ELF-1 (cell line): ENCODE data around the gene C11orf97.
A peak's percentile ranks its signal among the peaks of the same experiment; 100 is the strongest.
"Not testable (repeated sequence)": the region's sequence is repeated elsewhere in the genome, so short reads cannot be mapped to it uniquely, and the experiment has no call there.

Source experiments
- DNase-seq: peaks from one replicate; pipeline ENCODE4 v3.0.0-alpha.2; 2016; ENCODE audit warnings: low read depth, low spot score

The C11orf97 gene, protein sequence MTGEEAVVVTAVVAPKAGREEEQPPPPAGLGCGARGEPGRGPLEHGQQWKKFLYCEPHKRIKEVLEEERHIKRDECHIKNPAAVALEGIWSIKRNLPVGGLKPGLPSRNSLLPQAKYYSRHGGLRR

DNA sequence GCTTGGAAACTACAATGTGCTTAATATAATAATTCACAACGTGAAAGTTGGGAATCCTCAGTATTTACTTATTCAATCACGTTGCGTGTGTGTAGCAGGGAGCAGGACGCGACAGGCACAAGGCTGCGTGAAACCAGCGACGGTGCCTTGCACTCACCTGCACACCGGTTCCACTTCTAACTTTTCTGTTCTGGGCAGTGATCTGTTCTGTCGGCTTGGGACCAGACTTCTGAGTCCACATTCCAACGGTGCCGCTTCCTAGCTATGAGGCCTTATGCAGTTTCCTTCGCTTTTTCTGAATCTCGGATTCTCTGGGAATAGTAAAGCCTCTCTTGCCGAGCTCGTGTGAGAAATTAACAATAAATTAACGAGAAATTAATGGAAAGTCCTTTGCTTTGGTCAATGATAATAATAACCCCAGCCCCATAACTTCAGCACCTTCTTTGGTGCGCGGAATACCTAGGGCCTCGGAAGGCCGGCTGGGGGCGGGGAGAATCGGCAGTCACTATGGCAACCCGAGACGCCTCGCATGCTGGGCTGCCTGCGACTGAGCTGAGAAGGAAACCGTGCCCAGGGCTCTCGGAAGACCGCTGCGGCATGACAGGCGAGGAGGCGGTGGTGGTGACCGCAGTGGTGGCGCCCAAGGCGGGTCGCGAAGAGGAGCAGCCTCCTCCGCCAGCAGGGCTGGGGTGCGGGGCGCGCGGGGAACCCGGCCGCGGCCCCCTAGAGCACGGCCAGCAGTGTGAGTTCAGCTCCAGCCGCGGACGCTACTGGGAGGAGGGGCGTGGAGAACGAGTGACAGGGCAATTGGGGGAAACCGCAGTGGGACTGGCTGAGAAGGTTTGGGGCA, at the start of gene C11orf97:
Gene C11orf97, plus strand, starts transcription at position 530 of the 850 bp plus-strand sequence. Its CDS starts 68 bp downstream, at position 598.
- peak; percentile 94 for DNase-seq

DNA sequence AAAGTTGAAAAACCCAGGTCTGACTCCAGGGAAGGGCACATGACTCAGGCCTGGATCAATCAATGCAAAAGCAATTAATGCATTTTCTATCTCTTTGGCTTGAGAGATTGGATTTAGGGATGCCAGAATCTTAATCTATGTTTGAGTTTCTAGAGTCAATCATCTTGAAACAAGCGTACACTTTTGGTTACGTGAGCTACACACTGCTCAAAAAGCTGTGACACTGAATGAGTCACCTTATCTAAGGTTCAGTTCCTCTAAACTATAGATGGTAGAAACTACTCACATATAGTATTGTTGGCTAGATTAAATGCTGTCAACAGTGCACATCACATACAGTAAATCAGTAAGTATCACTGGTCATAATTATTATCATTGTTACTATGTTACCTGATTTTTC, 42.8 kb upstream of the C11orf97 start:
- DNase-seq = no peak

DNA sequence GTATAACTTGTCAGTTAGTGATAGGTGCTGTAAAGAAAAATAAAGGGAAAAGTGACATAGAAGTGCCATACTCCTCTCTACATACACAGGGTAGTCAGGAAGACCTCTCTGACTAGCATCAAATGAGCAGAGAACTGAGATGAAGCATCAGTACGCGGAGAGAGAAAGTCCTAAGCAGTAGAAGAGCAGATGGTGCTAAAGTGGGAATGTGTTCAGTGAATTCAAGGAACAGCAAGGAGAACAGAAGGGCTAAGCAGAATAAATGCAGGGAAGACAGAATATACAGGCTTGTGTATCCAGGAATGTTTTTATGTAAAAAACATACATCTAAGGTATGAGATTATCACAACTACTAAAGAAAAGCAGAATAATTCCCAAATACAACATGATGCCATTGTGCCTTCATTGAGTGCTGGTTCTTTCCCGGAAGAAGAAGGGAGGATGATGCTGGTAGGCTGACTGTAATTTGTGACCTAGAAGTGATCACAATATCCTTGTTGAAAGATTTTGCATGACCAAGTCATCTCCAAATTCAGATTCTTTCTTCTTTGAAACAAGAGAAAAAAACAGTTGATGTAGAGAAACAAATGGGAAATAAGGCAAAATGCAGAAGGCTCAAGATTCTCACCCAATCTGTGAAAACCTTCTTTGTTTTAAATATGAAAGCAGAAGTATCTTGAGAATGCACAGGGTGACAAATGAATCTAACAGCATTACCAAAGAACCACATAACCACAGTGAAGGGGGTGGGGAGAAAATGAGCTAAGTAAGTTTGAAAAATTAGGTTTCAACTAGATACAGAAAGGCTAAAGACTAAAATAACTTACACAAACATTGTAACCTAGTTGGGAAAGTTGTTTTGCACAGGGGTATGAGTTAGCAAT, 39.1 kb upstream of the C11orf97 start:
- no peak for DNase-seq

DNA sequence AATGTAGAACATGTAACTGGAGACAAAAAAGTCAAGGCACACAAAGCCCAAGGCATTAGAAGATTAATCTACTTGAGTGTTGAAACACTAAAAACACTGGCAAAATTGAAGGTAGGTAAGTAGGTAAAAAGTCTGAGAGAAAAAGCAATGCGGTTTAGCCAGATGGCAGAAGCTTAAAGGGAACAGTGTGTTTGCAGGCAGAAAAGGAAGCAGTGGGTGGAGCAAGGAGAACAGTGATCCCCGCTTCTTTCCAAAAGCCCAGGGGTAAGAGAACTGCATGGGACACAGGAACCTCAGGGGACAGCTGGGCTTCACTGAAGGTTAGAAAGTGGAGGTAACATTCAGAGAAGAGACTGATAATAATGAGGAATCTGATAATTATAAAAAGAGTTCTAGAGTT, 34.6 kb upstream of the C11orf97 start:
- DNase-seq = no peak

DNA sequence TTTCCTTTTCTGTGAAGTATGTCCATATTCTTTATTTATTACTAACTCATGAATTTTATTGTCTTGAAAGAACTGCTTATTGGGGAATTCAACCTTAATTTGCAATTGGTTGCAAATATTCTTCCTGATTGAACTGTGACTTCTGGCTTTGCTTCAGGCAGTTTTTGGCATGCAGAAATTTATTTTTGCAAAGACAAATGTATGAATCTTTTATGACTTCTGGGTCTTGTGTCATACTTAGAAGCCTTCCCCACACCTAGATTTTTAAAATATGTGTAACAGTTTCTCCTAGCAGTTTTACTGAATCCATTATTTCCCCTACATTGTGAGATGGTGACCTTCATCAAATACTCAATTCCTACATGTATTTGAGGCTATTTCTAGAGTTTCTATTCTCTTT, 30.9 kb upstream of the C11orf97 start:
- DNase-seq = no peak

DNA sequence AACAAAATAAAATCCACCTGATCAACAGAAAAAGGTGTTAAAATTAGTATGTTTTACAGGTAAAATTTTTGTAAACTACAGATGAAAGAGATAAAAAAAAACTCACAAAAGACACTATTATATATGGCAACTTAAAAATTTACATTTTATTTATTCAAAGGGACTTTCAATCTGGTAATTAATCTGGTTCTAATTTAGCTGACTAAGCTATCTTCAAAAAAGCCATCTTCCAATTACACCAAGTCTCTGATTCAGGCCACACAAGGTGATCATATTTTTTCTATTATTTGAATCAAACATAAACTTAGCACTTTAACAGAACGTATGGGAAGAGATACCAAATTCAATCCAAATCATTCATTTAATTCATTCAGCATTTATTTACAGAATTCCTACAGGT, 26.2 kb upstream of the C11orf97 start:
- no peak for DNase-seq

DNA sequence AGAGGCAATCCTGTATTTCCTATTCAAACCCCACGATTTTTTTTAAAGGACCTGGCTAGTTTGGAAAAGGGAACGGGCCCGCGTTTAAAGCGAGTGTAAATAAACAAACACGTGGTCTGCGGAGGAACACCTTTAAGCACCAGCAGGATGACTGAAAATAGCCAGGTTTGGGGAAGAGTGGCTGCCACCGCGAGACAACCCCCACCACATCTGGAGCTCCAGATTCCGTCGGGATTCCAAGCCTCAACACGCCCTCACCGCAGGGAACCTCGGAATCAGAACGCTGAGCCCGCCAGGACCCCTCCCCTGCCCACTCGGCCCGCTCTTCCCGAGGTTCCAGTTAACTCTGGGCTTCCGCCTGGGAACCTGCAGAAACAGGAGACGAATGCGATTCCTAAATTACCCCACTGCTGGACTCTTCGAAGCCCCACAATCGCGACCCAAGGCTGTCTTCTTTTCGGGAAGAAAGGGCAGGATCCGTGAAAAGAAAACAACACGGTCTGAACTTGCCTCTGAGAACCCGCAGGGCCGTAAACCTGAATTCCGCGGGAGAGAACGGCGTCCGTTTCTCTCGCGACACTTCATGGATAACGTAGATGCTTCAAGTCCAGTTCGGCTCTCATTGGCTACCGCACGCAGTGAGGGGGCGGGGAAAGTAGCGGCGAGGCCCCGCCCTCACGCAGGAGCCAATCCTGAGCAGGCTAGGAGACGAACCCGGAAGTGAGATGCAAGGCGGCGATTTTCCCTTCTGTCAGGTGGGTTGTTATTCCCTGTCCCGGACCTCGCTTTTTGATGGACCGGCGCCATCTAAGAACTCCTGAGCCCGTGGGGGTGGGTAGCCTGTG, 18.8 kb upstream of the C11orf97 start, which contains the start of the genes ANKRD49 and MRE11:
Gene ANKRD49, plus strand, starts transcription at position 704 of the 845 bp plus-strand sequence. CDS start 2,710 bp downstream, outside the sequence.
Gene MRE11, minus strand, starts transcription at position 564 of the 845 bp plus-strand sequence. CDS start 1,043 bp downstream, outside the sequence.
- peak; percentile 99 for DNase-seq

DNA sequence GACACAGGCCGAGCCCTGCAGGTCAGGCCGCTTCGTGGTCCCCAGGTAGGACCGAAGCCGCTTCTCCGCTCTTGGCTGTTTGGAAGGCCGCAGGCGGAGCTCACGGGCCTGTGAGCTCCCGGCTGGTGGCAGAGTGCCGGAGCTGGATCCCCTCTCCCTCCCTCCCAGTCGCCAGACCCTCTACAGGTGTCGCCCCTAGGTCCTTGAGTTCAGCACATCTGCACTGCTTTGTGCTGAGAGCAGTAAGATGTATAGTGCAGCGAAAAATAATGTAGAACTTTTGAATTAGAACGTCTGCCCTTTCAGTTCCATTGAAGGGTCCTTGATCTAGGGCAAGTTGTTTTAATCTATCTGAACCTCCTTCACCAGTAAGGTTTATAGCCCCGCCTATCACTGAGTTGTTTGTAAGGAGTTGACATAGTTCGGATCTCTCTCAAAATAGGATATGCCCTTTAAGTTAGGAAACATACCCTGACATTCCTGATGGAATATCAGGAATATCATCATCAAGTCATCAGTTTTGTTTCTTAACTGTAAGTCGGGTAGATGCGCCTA, 18.1 kb upstream of the C11orf97 start:
- no peak for DNase-seq

DNA sequence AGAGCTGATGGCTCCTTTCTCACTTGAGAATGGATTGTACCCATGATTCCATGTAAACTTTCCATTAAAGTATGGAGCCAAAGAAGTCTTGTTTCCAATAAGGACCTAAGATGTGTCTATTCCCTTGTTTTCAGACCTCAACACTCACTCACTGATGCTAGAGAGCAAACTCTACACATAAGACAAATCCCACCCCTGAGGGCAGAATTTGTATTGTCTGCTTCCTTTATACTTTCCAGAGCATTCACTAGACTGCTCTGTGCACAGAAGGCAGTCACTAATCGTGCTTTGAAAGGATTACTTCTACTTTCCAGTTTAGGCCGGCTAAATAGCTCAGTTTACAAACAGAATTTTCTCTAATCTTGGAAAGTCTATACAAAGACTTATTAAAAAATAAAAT, 12.1 kb upstream of the C11orf97 start:
- DNase-seq = no peak

DNA sequence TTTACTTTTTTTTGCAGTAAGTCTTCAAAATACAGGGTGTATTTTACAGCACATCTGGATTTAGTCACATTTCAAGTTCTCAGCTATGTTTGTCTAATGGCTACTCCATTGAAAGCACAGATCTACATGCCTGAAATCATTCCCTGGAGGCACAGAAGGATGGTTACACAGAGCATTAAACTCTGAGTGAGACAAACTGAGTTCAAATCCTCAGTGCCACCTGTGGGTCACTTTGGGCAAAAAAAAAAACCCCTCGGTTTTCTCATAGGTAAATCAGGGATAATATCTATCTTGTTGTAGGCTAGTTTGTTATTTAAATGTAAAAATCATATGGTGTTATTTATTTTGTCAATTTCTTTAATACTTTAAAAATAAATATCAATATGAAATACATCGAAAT, 10.7 kb upstream of the C11orf97 start:
- no peak for DNase-seq

DNA sequence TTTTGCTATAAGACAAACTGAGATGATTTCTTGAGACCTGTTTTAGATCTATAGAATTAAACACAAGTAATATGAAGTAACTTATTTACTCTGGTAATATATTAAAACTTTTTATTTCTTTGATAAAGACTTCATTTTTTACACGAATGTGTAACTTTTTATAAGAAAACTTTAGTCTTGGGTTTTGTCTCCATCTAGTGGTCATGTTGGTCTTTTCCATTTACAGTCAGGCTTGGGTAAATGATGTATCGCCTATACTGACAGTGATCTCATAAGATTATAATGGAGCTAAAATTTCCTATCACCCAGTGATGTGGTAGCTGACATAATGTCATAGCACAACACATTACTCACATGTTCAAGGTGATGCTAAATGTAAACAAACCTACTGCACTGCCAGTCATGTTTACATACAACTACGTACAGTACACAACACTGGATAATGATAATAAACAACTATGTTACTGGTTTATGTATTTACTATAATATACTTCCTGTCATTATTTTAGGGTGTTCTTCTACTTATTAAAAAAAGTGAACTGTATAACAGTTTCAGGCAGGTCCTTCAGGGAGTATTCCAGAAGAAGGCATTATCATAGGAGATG, 7.5 kb upstream of the C11orf97 start:
- no peak for DNase-seq

DNA sequence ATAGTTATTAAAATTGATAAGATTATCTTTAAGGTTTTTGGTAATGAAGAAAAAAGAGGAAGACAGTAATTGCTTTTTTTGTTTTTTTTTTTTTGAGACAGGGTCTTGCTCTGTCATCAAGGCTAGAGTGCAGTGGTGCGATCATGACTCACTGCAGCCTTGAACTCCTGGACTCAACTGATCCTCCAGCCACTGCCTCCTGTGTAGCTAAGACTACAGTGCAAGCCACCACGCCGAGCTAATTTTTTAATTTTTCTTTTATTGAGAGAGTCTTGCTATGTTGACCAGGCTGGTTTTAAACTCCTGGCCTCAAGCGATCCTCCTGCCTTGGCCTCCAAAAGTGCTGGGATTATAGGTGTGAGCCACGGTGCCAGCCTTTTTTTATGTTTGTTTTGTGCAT, 5.7 kb upstream of the C11orf97 start:
- DNase-seq = not testable (repeated sequence)

DNA sequence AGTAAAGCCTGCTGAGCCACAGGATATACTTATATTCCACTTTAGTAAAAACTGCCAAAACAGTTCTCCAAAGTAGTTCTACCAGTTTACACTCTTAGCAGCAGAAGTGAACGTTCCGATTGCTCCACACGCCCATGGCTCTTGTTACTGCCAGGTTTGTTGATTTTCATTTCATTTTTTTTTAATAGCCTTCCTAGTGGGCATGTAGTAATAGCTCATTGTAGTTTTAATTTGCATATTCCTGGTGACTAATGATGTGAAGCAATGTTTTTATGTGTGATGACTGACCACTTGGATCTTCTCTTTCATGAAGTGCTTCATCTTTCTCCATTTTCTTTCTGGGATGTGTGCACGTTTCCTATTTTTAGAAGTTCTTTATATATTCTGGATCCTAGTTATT, 4.8 kb upstream of the C11orf97 start:
- DNase-seq = no peak

DNA sequence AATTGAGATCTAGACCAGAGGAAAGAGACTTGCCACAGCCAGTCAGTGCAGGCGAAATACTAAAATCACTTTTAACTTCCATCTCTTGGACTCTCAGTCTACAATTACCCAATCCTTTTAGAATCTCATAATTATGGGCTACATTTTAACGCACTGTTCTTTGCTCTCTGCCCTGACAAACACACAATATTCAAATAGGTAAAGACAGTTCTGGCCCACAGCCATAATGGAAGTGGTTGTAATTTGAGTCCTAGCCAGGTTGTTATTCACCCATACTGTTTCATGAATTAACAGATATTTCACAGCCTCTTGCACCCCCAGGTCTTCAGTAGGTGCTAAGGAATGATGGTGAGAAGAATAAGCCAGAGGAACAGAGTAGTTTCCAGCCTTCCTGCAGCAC, 830 bp downstream of the C11orf97 start:
- DNase-seq = no peak

DNA sequence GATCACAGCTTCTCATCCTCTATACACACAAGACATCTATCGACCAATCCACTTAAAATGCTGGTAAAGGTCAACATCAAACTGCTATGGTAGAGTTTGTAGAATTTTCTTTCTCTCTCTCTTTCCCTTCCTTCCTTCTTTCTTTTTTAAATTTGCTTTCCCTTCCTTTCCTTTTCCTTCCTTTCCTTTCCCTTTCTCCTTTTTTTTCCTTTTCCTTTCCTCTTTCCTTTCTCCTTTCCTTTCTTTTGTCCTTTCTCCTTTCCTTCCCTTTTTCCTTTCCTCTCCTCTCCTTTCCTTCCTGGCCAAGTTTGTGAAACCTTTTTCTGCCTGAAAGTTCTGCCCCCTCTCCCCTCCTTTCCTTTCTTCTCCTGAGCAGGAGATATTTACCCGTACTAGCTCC, 3.1 kb downstream of the C11orf97 start:
- DNase-seq = no peak

DNA sequence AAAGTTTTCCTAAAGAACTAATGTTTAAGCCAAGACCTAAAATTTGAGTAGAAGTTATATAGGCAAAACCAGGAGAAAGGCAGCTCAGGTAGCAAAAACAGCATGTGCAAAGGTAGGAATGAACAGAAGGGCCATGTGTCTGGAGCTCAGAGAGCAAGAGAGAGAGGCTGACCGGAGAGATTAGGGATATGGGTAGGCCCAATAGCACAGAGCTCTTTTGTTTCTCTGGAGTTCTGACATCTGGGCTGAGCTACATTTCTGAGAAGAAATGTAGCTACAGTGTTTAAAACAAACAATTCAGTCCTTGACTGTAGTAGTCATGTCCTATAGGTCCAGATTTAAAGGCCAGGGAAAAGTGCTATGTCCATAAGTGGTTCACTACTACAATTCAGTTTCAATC, 4.5 kb downstream of the C11orf97 start:
- no peak for DNase-seq

DNA sequence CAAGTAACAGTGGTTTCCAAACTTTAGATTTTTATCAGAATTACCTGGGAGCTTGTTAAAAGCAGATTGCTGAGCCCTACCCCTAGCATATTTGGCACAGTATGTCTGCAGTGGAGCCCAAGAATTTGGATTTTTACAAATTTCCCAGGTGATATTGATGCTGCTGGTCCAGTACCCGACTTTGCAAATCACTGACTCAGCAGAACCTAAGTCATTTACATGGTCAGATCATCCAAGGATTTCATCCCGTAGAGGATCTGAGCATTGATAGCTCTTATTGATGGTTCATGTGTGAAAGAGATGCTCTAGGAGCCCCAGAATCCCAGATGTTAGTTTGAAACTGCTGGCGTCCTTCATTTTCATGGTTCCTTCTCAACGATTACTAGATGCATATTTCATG, 6.0 kb downstream of the C11orf97 start:
- DNase-seq = no peak

DNA sequence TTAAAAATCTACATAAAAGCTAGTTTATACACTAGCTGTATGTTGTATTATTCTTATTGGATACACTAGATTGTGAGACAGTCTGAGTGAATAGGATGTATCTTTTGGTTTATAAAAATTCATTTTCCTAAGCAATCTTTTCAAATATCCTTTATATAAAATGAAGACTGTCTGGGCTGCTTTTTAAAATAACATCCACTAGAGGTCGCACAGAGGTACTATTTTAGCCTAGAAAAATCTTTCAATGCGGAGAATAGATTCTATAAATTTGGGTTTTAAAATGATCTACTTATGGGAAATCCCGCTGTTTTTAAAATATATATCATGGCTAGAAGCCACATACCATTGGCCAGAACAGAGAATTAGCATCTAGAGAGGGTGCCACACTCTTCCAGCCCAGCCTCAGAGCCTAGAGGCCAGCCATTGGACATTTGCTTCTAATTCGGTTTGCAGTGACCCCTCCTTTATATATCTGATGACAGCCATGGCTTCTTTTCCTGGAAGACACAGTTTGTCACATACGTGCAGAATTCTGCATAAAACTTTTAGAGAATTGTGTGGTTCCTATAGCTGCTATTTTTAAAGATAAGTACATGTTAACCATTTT, 7.3 kb downstream of the C11orf97 start:
- DNase-seq = no peak

DNA sequence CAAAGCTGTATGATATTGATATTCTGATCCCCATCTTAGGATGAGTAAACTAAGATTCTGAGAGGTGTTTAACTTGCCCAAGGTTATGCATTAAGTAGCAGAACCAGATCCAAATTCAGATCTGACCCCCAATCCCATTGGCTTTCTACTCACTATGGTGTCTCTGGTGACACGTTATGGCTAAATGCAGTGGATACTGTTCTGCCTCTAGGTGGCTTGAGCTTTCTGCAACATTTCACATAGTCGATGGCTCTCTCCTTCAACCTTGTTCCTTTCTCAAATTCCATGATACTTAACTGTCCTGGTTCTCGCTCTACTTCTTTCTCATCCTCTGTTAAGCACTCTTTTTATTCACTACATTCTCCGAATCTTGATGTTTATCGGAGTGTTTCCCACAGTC, 9.4 kb downstream of the C11orf97 start:
- no peak for DNase-seq

DNA sequence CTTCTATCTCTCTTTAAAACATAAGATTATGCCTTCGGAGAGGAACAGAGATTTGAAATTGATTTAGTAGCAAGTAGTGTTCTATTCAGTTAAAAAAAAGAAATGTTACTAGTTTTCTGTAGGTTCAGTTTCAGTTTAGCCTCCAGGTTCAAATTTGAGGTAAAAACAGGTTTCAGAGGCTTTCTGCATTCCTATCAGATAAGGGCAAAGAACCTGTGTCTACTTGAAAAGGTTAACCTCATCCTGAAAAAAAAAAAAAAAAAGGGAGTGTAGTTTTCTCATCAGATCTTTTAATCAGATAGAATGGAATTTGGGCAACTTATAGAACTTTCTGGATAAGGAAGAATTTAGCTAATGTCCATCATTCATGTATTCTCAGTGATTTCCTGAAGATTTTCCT, 12.1 kb downstream of the C11orf97 start:
- DNase-seq = no peak
